Measurements from ENCODE around the gene TMEM87B.
"Not testable (repeated sequence)": the region's sequence is repeated elsewhere in the genome, so short reads cannot be mapped to it uniquely, and the experiment has no call there.

- TF ChIP-seq, protein P1, sequence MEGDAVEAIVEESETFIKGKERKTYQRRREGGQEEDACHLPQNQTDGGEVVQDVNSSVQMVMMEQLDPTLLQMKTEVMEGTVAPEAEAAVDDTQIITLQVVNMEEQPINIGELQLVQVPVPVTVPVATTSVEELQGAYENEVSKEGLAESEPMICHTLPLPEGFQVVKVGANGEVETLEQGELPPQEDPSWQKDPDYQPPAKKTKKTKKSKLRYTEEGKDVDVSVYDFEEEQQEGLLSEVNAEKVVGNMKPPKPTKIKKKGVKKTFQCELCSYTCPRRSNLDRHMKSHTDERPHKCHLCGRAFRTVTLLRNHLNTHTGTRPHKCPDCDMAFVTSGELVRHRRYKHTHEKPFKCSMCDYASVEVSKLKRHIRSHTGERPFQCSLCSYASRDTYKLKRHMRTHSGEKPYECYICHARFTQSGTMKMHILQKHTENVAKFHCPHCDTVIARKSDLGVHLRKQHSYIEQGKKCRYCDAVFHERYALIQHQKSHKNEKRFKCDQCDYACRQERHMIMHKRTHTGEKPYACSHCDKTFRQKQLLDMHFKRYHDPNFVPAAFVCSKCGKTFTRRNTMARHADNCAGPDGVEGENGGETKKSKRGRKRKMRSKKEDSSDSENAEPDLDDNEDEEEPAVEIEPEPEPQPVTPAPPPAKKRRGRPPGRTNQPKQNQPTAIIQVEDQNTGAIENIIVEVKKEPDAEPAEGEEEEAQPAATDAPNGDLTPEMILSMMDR (IDR thresholded peaks at IDR 0.05), result not testable (repeated sequence)
- not testable (repeated sequence) for TF ChIP-seq POLR2A (IDR thresholded peaks at IDR 0.05)
Observed at GRCh38 chr2:112139661-112140204, 84.7 kb downstream of the TMEM87B start.
